Activated CD4-positive, alpha-beta T cell treated with anti-CD3 and anti-CD28 coated beads, Interleukin-2, amount 10 ng/mL, durations not matched to agents 7 days and 5 days (primary cell): Measurements from ENCODE around the gene ZER1. TPM values are rescaled to one million over a fixed set of nuclear protein-coding genes. Genes with fewer than 3 reads are reported as not detected.

Experiments used
- total RNA-seq, 2 experiments: library from RNA; stranded (reverse); gene quantifications; one replicate each; pipeline ENCODE4 v1.2.3, GENCODE V29; 2021

Gene ZER1
- total RNA-seq, 2 experiments from 2014 or later: 21.3 TPM

Other genes starting within 250 kb of the ZER1 start
- gene SPTAN1, start 219.3 kb downstream of the ZER1 start, total RNA-seq: 100 to 1,000 TPM; 338 to 383 TPM
- 10 to 100 TPM; 60.6 to 68.3 TPM for gene DYNC2I2, start 115.1 kb downstream of the ZER1 start, total RNA-seq
- gene SET, start 82.7 kb downstream of the ZER1 start, total RNA-seq: 100 to 1,000 TPM; 476 to 482 TPM
- 1 to 10 TPM; 8.2 to 9.1 TPM for gene PKN3, start 69.4 kb downstream of the ZER1 start, total RNA-seq
- gene ZDHHC12, start 47.8 kb downstream of the ZER1 start, total RNA-seq: 10 to 100 TPM; 86.3 to 91.5 TPM
- gene TBC1D13, start 15.3 kb upstream of the ZER1 start, total RNA-seq: 10 to 100 TPM; 18.4 to 21.1 TPM
- 10 to 100 TPM; 10.2 to 11.3 TPM for gene ENDOG, start 46.6 kb upstream of the ZER1 start, total RNA-seq
- 10 to 100 TPM; 60.5 to 75.0 TPM for gene SPOUT1, start 57.9 kb upstream of the ZER1 start, total RNA-seq
- gene KYAT1, start 110.0 kb upstream of the ZER1 start, total RNA-seq: 10 to 100 TPM; 15.2 to 17.7 TPM
- gene LRRC8A, start 110.2 kb upstream of the ZER1 start, total RNA-seq: 10 to 100 TPM; 42.4 to 48.0 TPM
- gene PHYHD1, start 149.1 kb upstream of the ZER1 start, total RNA-seq: 1 to 10 TPM; 1.2 to 2.2 TPM
- 1 to 10 TPM; 8.4 to 9.2 TPM for gene DOLK, start 175.7 kb upstream of the ZER1 start, total RNA-seq
- 10 to 100 TPM; 87.7 to 87.8 TPM for gene NUP188, start 175.8 kb upstream of the ZER1 start, total RNA-seq